Mononuclear cell (primary cell): Measurements from ENCODE around the gene IQCE. TPM values are rescaled to one million over a fixed set of nuclear protein-coding genes. Genes with fewer than 3 reads are reported as not detected.

Source experiments
- H3K27me3 ChIP-seq: 2 replicates; pipeline ENCODE4 v1.6.0; 2011; ENCODE audit warnings: low read length, control low read depth; ENCODE audit not compliant: insufficient read depth
- H3K4me1 ChIP-seq: 2 replicates; pipeline ENCODE4 v1.5.1; 2011; ENCODE audit warnings: mild to moderate bottlenecking, low read length, control low read depth; ENCODE audit not compliant: insufficient read depth
- H3K4me3 ChIP-seq: 2 replicates; pipeline ENCODE4 v1.5.1; 2011; ENCODE audit warnings: mild to moderate bottlenecking, low read length, moderate library complexity
- H3K9me3 ChIP-seq: 2 replicates; pipeline ENCODE4 v1.5.1; 2011; ENCODE audit warnings: low read depth, mild to moderate bottlenecking, control low read depth, low read length
- total RNA-seq: library from RNA; depleted of rRNA; stranded (reverse); fragments of >200 nt; gene quantifications from one replicate; pipeline ENCODE4 v1.2.3, GENCODE V29; 2012

IQCE gene
- total RNA-seq, 1 donor, result 2.7 TPM

GRCh38 chr7:2537981-2538851 lies 20.6 kb upstream of the IQCE start:
- H3K4me1 ChIP-seq, result no peaks in the 10 kb centered on the region
- no peaks in the 10 kb centered on the region for H3K9me3 ChIP-seq
- no peak overlapping the region for H3K4me3 ChIP-seq
- no peaks in the 10 kb centered on the region for H3K27me3 ChIP-seq

GRCh38 chr7:2539031-2539911 lies 19.5 kb upstream of the IQCE start:
- H3K27me3 ChIP-seq, result no peaks in the 10 kb centered on the region
- H3K9me3 ChIP-seq, result no peaks in the 10 kb centered on the region
- no peaks in the 10 kb centered on the region for H3K4me1 ChIP-seq
- H3K4me3 ChIP-seq, result no peak overlapping the region

GRCh38 chr7:2540133-2540532 lies 18.6 kb upstream of the IQCE start:
- H3K27me3 ChIP-seq, result no peaks in the 10 kb centered on the region
- H3K4me1 ChIP-seq, result no peaks in the 10 kb centered on the region
- H3K4me3 ChIP-seq, result no peak overlapping the region
- no peaks in the 10 kb centered on the region for H3K9me3 ChIP-seq

GRCh38 chr7:2540641-2541051 lies 18.1 kb upstream of the IQCE start:
- no peaks in the 10 kb centered on the region for H3K27me3 ChIP-seq
- no peak overlapping the region for H3K4me3 ChIP-seq
- no peaks in the 10 kb centered on the region for H3K9me3 ChIP-seq
- H3K4me1 ChIP-seq, result no peaks in the 10 kb centered on the region

- no peaks in the 10 kb centered on the region for H3K9me3 ChIP-seq
- H3K4me3 ChIP-seq, result no peak overlapping the region
- H3K27me3 ChIP-seq, result no peaks in the 10 kb centered on the region
- H3K4me1 ChIP-seq, result no peaks in the 10 kb centered on the region
Observed at GRCh38 chr7:2541291-2542010, 17.3 kb upstream of the IQCE start.

- H3K9me3 ChIP-seq, result no peaks in the 10 kb centered on the region
Observed at GRCh38 chr7:2542011-2542915, 16.5 kb upstream of the IQCE start.

GRCh38 chr7:2542916-2543871 lies 15.6 kb upstream of the IQCE start:
- Histone ChIP-seq H3K4me1 (no peaks in the 10 kb centered on the region), H3K9me3 (no peaks in the 10 kb centered on the region), H3K4me3 (no peak overlapping the region), H3K27me3 (no peaks in the 10 kb centered on the region)

More at GRCh38 chr7:2542011-2542915, 16.5 kb upstream of the IQCE start:
- no peak overlapping the region for H3K4me3 ChIP-seq
- no peaks in the 10 kb centered on the region for H3K4me1 ChIP-seq
- no peaks in the 10 kb centered on the region for H3K27me3 ChIP-seq

GRCh38 chr7:2544541-2545188 lies 14.1 kb upstream of the IQCE start:
- H3K4me3 ChIP-seq, result no peak overlapping the region
- H3K27me3 ChIP-seq, result no peaks in the 10 kb centered on the region
- H3K9me3 ChIP-seq, result no peaks in the 10 kb centered on the region
- no peaks in the 10 kb centered on the region for H3K4me1 ChIP-seq

- no peak overlapping the region for H3K4me3 ChIP-seq
- H3K4me1 ChIP-seq, result no peaks in the 10 kb centered on the region
- H3K27me3 ChIP-seq, result no peaks in the 10 kb centered on the region
- no peaks in the 10 kb centered on the region for H3K9me3 ChIP-seq
Observed at GRCh38 chr7:2545746-2546425, 12.9 kb upstream of the IQCE start.

- no peak overlapping the region for H3K4me3 ChIP-seq
- no peaks in the 10 kb centered on the region for H3K27me3 ChIP-seq
- no peaks in the 10 kb centered on the region for H3K4me1 ChIP-seq
- no peaks in the 10 kb centered on the region for H3K9me3 ChIP-seq
Observed at GRCh38 chr7:2546776-2547586, 11.8 kb upstream of the IQCE start.

- Histone ChIP-seq H3K4me3 (no peak overlapping the region), H3K9me3 (no peaks in the 10 kb centered on the region), H3K4me1 (peaks cover 24% of the 10 kb centered on the region), H3K27me3 (no peaks in the 10 kb centered on the region)
Observed at GRCh38 chr7:2551418-2551817, 7.4 kb upstream of the IQCE start.

GRCh38 chr7:2553108-2553507 lies 5.7 kb upstream of the IQCE start:
- no peak overlapping the region for H3K4me3 ChIP-seq

More at GRCh38 chr7:2553108-2553507, 5.7 kb upstream of the IQCE start:
- H3K4me1 ChIP-seq, result peaks cover 41% of the 10 kb centered on the region
- H3K27me3 ChIP-seq, result no peaks in the 10 kb centered on the region
- H3K9me3 ChIP-seq, result no peaks in the 10 kb centered on the region
